GM18507 (cell line): Measurements from ENCODE around the gene CARS1.
A peak's percentile ranks its signal among the peaks of the same experiment; 100 is the strongest.

Experiments
- DNase-seq: peaks from one replicate; pipeline ENCODE4 v3.0.0; 2011; ENCODE audit warnings: low read depth; ENCODE audit not compliant: insufficient read length; ENCODE audit errors: extremely low spot score
- FAIRE-seq: peaks from 2 replicates; lab custom pipeline; 2011; peaks lifted over from hg19 to GRCh38; lab: Jason Lieb, UNC

CARS1 gene

GRCh38 chr11:3057069-3057963 is at the start of gene CARS1:
Gene CARS1 (minus strand): TSS chr11:3057423. CDS start chr11:3057367, 56 bp downstream.
- DNase-seq (peak; percentile 92), FAIRE-seq (peak; percentile 84)

GRCh38 chr11:3105791-3106735 is 48.8 kb upstream of the CARS1 start:
- no peak for FAIRE-seq
- no peak for DNase-seq

DNA sequence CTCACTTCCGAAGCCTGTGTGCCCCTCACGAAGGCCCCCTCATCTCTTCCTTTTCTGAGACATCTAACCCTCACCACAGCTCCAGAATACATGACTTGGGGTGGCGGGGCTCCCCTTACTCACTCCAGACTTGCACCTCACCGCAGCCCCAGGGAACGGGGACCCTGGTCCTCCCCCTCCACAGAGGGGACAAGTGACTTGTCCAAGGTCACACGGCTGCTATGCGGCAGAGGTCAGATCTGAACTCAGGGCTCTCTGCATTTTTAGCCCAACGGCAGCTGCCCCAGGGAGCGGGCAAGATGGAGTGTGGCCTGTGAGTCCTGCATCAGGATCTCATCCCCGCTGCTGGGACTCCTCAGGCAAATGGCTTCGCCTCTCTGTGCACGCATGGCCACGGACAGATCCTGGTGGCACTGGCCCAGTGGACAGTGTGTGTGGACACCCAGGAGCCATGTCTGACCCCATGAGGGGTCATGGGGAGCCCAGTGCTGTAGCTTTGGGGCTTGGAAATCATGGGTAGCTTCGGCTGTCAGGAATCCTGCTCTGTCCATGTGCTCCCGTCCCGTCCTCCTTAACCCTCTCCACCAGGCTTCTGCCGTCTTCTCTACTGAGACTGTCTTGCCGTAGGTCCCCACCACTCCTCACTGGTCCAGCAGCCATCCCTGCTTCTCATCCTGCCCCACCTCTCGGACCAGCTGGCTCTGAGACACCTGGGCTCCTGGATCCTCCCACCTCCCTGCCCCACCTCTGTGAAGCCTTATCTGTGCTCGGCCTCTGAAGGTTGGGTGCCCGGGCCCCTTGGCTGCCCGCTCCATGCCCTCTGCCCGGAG is 48.0 kb upstream of the CARS1 start:
- DNase-seq (no peak), FAIRE-seq (no peak)

GRCh38 chr11:3104051-3104714 is 47.0 kb upstream of the CARS1 start:
- FAIRE-seq (no peak), DNase-seq (no peak)

DNA sequence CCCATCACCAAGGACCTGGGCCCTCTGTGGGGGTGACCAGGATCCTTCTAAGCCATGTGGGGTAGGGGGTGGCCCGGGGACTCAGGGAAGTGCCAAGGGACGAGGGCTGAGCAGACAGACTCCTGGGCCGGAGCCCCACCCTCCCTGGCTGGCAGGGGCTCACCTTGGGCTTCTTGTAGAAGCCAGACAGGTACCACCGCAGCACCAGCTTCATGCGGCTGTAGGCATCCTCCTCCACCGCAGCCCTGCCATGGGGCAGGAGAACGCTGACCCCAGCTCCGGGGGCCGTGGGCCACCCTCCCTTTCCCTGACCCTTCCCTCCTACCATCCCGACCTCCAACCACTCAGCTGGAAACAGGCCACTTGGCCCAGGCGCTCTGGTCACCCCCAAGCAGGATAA is 45.9 kb upstream of the CARS1 start:
- FAIRE-seq (no peak), DNase-seq (no peak)

DNA sequence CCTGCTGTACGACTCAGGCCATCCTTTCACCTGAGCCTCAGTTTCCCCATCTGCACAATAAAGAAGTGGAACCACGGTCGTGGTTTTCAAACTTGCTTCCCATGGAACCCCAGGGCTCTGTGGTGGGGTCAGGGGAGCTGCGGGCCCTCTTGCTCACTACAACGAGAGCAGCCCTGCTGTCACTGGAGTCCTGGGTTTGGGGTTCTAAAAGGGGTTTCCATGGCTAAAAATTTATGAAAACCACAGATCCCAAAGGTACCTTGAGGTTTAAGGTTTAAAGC is 45.4 kb upstream of the CARS1 start:
- DNase-seq (no peak), FAIRE-seq (no peak)

DNA sequence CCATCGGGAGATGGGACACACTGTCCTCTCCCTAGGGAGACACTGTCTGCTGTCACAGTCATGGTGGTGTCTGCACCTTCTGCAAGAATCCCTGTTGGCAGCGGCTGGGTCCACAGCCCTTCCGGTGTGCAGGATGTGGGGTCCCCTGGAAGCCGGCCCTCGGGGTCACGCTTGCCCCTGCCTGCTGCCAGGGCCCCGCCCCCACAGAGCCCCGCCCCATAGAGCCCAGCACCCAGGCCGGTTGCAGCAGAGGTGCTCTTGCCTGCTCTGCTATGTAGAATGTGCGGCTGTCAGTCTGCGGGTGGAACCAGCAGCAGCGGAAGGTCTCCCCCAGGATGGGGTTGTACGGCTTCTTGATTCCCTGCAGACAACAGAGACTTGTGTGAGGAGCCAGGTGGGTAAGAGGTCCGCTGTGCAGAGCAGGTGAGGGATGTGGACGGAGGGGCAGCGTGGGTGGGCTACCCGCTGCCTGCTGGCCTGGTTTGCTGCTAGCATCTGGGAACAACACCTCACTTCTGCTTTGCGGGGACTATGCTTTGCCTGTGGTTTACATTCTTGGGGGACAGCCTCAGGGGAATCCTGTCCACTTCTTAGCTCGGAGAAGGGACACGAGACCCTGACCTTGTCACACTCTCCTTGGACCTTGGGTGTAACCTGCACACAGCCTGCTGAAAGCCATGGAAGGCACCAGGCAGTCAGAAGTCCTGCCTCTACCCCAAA is 44.9 kb upstream of the CARS1 start:
- DNase-seq (no peak), FAIRE-seq (no peak)

DNA sequence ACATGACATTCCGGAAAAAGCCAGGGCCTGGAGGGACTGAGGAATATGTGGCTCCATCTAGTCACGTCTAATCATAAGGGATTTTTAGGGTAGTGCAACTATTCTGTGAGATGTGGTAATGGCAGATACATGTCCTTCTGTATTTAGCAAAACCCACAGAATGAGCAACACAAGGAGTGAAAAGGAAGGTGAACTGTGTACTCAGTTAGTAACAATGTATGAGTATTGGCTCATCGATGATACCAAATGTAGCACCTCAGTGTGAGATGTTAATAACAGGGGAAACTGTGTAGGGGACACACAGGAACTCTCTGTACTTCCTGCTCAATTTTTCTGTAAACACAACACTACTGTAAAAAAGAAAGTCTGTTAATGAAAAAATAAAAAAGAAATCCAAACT is 42.0 kb upstream of the CARS1 start:
- no peak for FAIRE-seq

DNA sequence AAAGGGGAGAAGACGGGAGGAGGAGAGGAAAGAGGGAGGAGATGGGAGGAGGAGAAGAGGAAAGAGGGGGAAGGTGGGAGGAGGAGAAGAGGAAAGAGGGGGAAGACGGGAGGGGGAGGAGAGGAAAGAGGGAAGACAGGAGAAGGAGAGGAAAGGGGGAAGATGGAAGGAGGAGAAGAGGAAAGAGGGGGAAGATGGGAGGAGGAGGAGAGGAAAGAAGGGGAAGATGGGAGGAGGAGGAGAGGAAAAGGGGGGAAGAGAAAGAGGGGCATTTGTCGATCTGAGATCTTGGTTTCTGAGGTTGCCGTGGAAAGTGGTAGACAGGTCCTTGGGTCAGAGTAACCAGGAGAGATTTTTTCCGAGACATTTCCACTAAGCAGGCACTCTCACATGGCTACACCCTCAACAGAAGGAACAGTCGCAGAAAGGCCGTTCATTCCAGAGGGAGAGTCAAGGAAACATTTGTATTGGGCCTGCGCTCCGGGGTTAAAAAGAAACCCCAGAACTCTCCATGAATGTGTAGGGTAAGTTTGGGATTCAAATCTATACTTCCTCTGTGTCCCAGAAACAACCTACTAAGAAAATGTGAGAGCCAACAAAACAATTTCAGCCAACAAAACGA is 39.8 kb upstream of the CARS1 start:
- no peak for FAIRE-seq
- no peak for DNase-seq

More for the DNA sequence above, 42.0 kb upstream of the CARS1 start:
- no peak for DNase-seq

DNA sequence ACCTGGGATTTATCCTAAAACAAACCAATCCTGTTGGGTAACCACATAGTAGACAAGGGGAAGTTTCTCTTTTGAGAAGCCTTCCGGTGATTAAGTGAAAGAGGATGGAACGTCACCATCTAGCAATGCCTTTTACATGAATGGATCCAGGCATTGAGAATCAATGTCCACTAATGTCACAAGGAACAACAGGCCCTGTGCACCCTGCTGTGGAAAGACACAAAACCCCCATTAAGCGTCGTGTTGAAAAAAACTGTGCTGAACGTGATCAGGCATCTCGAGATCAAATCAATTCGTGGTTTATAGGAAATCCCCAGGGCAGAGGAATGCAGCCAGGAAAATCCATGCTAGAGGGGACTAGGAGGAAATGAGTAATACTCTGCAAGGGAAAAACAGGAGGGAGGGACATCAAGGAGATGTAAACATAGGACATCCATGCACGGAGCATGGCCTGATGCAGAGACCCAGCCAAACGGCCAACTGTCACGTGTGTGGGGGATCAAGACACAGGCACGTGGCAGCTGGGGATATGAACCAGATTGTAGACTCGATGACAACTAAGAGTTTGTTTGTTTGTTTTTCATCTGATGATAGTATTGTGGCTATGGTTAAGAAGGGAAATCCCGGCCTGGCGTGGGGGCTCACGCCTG is 38.6 kb upstream of the CARS1 start:
- DNase-seq (no peak), FAIRE-seq (no peak)

- DNase-seq: no peak
- FAIRE-seq: no peak
Measured at GRCh38 chr11:3094223-3094824, 37.1 kb upstream of the CARS1 start.

DNA sequence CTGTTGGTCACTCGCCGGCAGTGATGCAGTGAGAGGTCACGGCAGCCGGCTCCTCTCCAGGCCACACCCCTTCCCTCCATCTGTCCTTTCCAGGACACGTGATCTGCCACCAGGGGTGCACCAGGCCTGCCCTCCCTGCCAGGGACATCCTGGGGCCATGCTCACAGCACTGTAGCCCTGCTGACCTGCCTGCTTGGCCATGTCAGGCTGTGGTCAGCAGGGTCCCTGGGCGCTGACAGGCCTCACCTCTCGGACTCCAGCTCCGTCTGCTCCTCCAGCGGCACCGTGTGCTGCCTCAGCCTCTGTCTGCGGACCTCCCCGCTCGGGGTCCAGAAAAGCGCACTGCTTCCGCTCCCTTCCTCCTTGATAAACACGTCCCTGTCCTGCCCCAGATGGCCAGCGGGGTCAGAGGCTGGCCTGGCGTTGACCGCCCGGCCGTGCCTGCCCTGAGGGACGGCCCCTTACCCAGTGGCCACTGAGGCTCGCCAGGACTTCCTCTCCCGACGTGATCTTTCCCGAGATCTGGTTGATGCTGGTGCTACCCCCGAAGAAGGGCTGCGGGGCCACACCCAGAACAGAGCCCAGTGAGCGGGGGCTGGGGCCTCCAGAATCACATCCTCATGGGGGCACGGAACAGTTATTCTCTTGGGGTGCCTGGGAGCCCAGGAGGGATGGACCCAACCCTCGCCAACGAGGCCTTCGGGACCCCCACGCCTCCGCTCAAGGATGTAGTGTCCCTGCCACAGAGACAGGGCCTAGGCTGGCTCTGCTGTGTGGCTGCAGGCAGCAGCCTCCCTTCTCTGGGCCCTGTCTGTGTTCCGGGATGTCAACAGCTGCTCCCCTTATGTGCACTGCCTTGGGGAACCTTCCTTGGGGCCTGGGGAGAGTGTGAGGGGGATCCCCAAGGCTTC is 36.3 kb upstream of the CARS1 start:
- FAIRE-seq (no peak), DNase-seq (no peak)

DNA sequence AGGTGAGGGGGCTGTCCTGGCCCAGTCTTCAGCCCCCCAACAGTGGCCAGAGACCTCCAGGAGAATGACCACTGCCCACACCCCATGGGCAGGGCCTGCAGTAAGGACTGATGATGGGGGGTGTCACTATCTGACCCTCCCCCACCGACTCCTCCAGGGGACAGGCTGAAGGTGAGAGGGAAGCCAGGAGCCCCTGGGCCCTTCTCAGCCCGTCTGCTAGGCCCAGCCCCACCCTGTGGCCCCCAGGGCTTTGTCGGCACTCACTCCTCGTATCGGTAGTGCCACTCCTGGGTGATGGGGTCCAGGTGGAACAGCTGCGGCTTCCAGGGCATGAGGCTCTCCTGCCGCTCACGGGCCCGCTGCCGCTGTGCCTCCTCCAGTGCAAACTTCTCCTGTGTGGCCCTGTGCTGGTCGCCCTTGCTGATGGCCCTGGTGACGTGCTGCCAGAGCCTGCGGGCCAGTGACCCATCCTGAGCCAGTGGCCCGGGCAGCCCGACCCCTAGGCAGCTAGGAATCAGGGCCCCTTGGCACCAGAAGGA is 35.4 kb upstream of the CARS1 start:
- DNase-seq (no peak), FAIRE-seq (no peak)

DNA sequence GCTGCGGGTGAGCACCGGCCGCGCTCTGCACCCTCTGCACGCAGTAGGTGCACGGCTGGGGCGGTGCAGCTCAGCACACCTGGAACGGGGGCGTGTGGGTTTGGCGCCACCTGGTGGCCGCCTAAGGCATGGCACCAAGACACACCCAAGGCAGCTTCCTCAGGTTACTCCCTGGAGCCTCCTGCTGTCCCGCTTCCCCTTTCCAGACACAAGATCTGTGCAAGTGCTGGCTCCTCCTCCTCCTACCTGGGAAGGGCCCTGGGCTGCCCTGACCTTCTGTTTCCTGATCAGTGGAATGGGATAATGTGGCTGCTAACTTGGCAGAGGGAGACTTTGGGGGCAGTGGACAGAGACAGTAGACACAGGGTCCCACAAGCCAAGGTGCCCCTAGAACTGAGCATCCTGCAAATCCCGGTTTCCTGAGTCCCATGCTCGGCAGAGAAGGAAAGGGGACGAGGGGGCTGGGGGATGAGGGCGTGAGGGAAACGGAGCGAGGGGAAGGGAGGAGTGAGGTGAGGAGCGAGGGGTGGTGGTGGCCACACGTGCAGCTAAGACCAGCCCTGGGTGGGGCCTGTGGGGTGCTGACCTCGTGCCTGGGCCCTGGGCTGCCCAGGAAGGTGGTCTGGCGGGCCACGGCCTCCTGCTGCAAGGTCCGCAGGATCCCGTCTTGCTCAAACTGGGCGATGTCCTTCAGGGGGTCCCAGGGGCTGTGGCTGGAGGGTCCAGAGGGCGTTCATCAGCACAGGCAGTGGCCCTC is 34.8 kb upstream of the CARS1 start:
- FAIRE-seq: peak; percentile 76

DNA sequence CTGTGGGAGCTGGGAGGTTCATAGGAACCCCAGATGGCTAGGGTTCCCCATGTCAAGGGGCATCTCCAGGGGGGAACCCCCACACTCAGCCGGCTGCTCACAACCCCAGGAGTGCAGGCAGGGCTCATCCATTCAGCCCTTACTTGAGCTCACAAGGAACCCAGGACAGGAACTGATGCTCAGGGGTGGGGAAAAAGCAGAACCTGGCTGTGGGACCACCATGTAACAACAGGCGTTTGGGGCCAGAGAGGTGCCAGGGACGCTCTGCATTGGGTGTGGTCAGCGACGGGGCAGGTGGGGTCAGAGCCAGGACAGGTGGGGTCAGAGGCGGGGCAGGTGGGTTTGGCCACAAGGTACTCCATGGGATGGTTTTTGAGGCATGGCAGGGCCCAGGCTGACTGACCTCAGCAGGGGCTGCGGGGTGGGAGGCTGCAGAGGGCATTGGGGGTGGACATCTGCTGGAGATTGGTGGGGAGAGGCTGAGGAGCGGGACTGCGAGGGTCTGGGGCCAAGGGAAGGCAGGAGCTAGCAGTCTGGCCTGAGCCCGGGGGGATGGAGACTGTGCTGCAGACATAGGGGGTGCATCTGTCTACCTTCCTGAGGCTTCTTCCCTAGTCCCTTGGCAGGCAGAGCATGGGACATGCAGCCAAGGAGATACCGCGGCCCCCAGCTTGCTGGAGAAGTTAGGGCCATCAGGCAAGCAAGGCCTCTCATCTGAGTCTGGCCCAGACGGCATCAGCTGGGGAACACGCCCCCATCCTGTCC is 34.0 kb upstream of the CARS1 start:
- no peak for FAIRE-seq
- DNase-seq: no peak

More for the DNA sequence above, 34.8 kb upstream of the CARS1 start:
- peak; percentile 84 for DNase-seq
